Measurements from ENCODE around the gene SIPA1L2. TPM values are rescaled to one million over a fixed set of nuclear protein-coding genes. Genes with fewer than 3 reads are reported as not detected.

The SIPA1L2 gene
- total RNA-seq, result 11.7 and 11.8 TPM in 2 replicates

- peak; percentile 68 to 93 for DNase-seq (ENCODE audit: low read depth in 2 of 2)
Observed at GRCh38 chr1:232630047-232630893, at the start of gene SIPA1L2. Gene SIPA1L2 (minus strand): TSS chr1:232630133. CDS start chr1:232515339, 114,794 bp downstream.

GRCh38 chr1:232678185-232678886, 48.4 kb upstream of the SIPA1L2 start:
- DNase-seq (ENCODE audit: low read depth in 2 of 2), result peak in 1 of 2 donors; percentile 45

GRCh38 chr1:232676307-232676706, 46.4 kb upstream of the SIPA1L2 start:
- DNase-seq (ENCODE audit: low read depth in 2 of 2), result no peak

GRCh38 chr1:232675898-232676297, 46.0 kb upstream of the SIPA1L2 start:
- DNase-seq (ENCODE audit: low read depth in 2 of 2), result no peak

GRCh38 chr1:232675260-232675659, 45.3 kb upstream of the SIPA1L2 start:
- DNase-seq (ENCODE audit: low read depth in 2 of 2), result no peak

GRCh38 chr1:232673256-232673655, 43.3 kb upstream of the SIPA1L2 start:
- no peak for DNase-seq (ENCODE audit: low read depth in 2 of 2)

GRCh38 chr1:232669981-232670747, 40.2 kb upstream of the SIPA1L2 start:
- DNase-seq (ENCODE audit: low read depth in 2 of 2), result peak in 1 of 2 donors; percentile 64

- DNase-seq (ENCODE audit: low read depth in 2 of 2), result no peak
Observed at GRCh38 chr1:232667778-232668165, 37.8 kb upstream of the SIPA1L2 start.

- DNase-seq (ENCODE audit: low read depth in 2 of 2), result peak in 1 of 2 donors; percentile 65
Observed at GRCh38 chr1:232667094-232667777, 37.3 kb upstream of the SIPA1L2 start.

GRCh38 chr1:232664844-232665777, 35.2 kb upstream of the SIPA1L2 start:
- no peak for DNase-seq (ENCODE audit: low read depth in 2 of 2)

GRCh38 chr1:232662910-232663309, 33.0 kb upstream of the SIPA1L2 start:
- DNase-seq (ENCODE audit: low read depth in 2 of 2), result no peak

- DNase-seq (ENCODE audit: low read depth in 2 of 2), result no peak
Observed at GRCh38 chr1:232658386-232658785, 28.5 kb upstream of the SIPA1L2 start.

GRCh38 chr1:232657426-232658005, 27.6 kb upstream of the SIPA1L2 start:
- no peak for DNase-seq (ENCODE audit: low read depth in 2 of 2)

- no peak for DNase-seq (ENCODE audit: low read depth in 2 of 2)
Observed at GRCh38 chr1:232655746-232656085, 25.8 kb upstream of the SIPA1L2 start.

- no peak for DNase-seq (ENCODE audit: low read depth in 2 of 2)
Observed at GRCh38 chr1:232655028-232655745, 25.3 kb upstream of the SIPA1L2 start.

GRCh38 chr1:232653789-232654188, 23.9 kb upstream of the SIPA1L2 start:
- DNase-seq (ENCODE audit: low read depth in 2 of 2), result no peak

- no peak for DNase-seq (ENCODE audit: low read depth in 2 of 2)
Observed at GRCh38 chr1:232650845-232651244, 20.9 kb upstream of the SIPA1L2 start.

- no peak for DNase-seq (ENCODE audit: low read depth in 2 of 2)
Observed at GRCh38 chr1:232650418-232650817, 20.5 kb upstream of the SIPA1L2 start.

GRCh38 chr1:232648316-232648715, 18.4 kb upstream of the SIPA1L2 start:
- no peak for DNase-seq (ENCODE audit: low read depth in 2 of 2)
